T-helper 2 cell treated with Interferon-gamma antibody and Interleukin-4, amounts not matched to agents 100 ng/mL and 5 ng/mL, for 36 hours (primary cell): ENCODE data around the gene AUTS2. TPM values are rescaled to one million over a fixed set of nuclear protein-coding genes. Genes with fewer than 3 reads are reported as not detected.

ENCODE experiments used
- intact Hi-C: fragments of 100-400 bp; cut with micrococcal nuclease; formaldehyde crosslinking; loops from one replicate; pipeline ENCODE4 v1.15.1; 2023
- total RNA-seq: library from RNA; stranded (reverse); gene quantifications from 2 replicates; pipeline ENCODE4 v1.2.3, GENCODE V29; 2022

Gene AUTS2
- total RNA-seq, 1 donor from 2014 or later, result 3.3 TPM

- intact Hi-C loops, result no loop called here
Measured at GRCh38 chr7:70479153-70480021, 881.1 kb downstream of the AUTS2 start.

DNA sequence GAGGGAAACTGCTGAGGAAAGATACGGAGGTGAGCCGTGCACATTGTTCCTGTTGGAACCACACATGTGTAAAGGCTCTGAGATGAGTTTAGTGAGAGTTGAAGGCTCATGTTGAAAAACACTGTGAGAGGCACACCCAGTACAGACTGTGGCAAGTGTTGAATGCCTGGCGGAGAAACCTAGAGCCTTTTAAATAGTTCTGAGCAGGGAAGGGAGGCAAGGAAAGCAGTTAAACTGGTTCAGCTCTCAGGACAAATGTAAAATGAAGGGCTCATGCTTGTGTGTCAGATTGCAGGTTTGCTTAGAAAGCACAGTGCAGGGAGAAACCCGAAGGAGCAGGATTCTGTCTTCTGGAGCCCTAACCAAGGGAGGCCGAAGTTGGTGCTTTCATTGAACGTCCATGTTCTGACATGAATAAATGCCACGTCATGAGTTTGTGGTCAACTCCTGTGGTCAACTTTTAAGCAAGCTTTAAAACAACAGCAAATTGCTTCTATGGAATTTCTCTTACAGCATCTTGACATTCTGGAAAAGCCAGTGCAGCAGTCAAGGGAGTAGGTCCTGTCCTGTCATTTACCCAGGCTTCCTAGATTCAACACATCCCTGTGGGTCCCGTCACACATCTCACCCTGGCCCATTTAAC is 882.8 kb downstream of the AUTS2 start:
- intact Hi-C loops, result no loop called here

DNA sequence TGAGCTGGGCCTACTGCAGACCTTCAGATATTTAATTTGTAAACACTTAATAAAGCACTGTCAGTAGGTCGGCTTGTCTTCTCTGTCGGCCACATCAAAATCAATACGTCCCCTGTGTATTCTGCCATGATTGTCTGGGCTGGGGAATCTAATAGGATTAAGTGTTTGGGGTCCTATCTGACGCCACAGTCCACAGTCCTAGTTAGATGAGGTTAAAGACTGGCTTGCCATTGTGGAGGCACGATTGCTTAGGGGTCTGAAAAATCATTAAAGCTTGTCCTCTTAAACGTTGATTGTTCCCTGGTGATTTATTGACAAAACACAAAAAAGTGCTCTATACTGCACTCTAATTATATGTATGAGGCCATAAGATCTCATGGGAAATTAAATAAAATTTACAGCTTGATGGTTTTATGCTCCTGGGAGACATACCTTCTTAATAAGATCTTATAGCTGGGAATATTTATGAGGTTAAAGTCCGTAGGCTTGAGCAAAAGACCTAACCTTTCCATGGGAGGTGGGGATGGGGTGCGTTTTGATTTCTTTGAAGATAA is 883.4 kb downstream of the AUTS2 start:
- intact Hi-C loops, result no loop called here

GRCh38 chr7:70484255-70484654 is 886.0 kb downstream of the AUTS2 start:
- intact Hi-C loops, result no loop called here

DNA sequence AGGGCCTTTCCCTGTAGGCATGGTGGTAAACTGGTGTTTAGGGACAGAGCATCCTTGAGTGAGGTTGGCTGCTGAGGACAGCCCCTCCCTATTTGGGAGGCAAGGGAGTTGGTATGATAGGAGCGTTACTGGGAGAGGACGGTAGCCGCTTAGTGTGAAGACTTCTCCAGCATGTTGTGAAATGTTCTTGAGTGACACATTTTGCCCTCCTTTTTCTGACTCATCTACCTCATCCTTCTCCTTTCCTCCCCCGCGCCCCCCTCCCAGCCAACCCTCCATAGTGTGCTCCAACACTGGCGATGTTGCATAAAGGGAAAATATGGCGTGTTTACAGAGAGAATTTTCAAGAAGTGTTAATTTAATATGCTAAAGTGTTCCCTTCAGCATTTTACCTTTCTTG is 888.7 kb downstream of the AUTS2 start:
- intact Hi-C loops, result no loop called here

DNA sequence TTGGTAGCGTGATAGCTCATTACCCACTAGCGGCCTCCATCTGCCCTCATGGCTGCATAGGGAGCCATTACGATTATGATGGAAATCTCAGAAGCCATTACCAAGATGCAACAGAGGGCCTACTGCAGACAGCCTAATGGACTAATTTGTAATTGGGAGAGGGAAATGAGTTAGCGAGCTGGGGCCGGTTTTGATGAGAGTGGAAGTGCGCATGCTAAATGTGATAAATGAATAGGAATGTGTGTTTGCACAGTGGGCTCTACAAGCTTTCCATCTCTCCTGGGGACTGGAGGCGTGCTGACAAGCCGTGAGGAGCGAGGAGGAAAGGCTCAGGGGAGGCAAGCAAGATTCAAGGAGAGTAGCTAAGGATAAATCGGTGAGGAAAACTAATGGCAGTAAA is 889.2 kb downstream of the AUTS2 start:
- intact Hi-C loops, result no loop called here

- intact Hi-C loops, result no loop called here
Measured at GRCh38 chr7:70487886-70488285, 889.6 kb downstream of the AUTS2 start.

- intact Hi-C loops, result no loop called here
Measured at GRCh38 chr7:70489813-70490212, 891.5 kb downstream of the AUTS2 start.

- intact Hi-C loops, result no loop called here
Measured at GRCh38 chr7:70492625-70493024, 894.4 kb downstream of the AUTS2 start.

GRCh38 chr7:70494225-70495032 is 896.2 kb downstream of the AUTS2 start:
- intact Hi-C loops, result no loop called here

GRCh38 chr7:70495033-70495376 is 896.7 kb downstream of the AUTS2 start:
- intact Hi-C loops, result no loop called here

DNA sequence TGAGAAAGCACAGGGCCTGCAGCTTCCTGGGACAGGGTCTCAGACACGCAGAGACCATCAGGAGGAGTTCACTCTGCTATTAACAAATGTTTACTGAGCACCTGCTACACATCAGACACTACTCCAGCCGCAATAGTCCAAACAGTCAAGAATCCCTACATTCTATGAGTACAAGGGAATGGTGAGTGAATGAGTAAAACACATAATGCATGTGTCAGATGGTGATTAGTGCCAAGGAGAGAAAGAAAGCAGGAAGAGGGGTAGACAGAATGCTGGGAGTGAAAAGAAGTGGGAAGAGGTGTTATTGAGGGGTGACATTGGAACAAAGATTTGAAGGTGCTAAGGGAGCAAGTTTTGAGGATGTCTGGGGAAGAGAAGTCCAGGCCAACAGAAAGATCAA is 899.5 kb downstream of the AUTS2 start:
- intact Hi-C loops, result no loop called here

GRCh38 chr7:70498232-70498992 is 900.1 kb downstream of the AUTS2 start:
- intact Hi-C loops, result no loop called here

GRCh38 chr7:70500261-70500660 is 902.0 kb downstream of the AUTS2 start:
- intact Hi-C loops, result no loop called here

DNA sequence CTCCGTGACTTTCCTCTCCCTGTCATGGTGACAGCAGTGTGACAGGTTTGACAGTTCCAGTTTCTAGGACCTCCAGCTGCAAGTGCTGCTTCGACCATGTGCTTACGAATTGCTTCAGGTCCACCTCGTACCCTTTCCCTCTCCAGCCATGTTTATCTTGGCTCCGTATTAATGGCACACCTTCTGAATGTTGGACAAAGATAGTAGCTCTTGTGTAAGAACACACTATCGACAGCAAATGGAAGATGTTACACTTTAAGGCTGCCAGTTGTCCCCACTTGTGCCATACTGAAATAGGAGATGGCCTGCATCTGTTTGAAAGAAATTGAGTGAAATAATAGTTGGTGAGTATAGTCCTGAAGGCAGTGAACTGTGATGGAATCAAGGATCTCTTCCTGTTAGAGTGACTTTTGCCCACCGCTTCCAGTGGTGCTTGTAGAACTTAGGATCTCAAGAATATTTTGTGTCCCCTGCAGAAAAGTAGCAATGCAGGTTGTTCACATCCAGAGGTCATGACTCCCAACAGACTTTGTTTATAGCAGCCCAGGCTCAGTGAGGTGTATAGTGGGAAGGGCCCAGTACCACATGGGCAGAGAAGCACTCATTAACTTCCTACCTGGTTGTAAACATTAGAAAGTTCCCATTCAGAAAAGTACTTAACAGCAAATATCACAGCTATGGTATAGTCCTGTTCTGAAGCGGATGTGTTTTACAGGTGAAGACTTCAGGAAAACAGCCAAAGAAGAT is 904.0 kb downstream of the AUTS2 start:
- intact Hi-C loops, result no loop called here

DNA sequence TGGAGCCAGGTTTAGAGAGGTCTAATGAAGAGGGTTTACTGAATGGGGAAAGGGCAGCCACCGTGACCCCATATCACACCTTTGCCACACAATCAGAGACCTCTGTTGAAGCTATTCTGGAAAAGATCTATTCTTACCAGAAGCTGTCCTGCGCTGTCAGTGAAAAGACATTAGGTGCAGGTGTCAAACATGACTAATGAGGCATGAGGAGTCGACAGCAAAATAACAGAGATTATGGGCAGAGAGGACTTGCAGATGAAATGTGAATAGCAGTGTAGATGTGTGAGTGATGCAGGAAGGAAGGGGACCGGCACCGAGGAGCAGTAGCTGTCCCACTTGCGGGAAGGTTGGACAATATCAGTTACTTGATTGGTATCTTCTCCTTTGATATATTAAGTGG is 906.0 kb downstream of the AUTS2 start:
- intact Hi-C loops, result no loop called here

DNA sequence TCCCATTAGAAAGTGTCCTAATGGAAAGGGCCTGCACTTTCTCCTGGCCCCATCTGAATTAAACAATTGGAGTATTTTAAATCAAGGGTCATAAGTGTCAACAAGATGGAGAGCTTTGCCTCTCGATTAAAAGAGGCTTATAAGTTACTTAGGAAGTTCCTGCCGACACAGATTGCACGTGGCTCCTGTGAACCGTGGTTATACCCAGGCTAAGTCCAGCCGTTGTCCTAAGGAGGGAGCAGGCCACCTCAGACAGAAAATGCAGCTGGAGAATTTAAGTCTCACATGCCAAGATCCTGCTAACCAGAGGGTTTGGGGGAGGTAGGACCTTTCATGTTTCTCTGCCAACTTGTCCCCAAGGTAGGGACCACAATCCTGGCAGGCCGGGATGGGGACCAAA is 907.2 kb downstream of the AUTS2 start:
- intact Hi-C loops, result no loop called here

DNA sequence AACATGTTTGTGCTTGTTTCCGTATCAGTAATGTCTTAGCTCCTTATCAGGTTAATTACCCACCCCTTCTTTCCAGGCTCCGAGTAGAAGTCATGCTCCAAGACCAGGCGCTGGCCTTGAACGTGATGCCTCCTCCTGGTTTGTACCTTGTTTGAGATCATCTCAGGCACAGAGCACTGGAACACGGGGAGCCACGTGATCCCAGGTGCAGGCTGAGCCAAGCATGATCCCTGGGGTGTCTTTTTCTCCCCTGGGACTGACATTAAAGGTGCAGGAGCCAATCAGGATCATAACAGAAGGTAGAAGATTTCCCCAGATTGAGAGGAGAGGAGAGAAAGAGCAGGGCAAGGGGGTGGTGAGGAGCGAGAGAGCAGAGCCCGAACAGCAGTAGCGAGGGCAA is 907.6 kb downstream of the AUTS2 start:
- intact Hi-C loops, result no loop called here

GRCh38 chr7:70506434-70506833 is 908.2 kb downstream of the AUTS2 start:
- intact Hi-C loops, result no loop called here

GRCh38 chr7:70512144-70512543 is 913.9 kb downstream of the AUTS2 start:
- intact Hi-C loops, result no loop called here
